Central memory CD4-positive, alpha-beta T cell (primary cell): ENCODE results near the gene OR2J1.
"Not testable (repeated sequence)": the region's sequence is repeated elsewhere in the genome, so short reads cannot be mapped to it uniquely, and the experiment has no call there.

Experiments used
- DNase-seq: peaks from one replicate; pipeline ENCODE4 v3.0.0; 2022
- total RNA-seq, 3 experiments: gene quantifications; one replicate each; lab custom pipeline; 2026; lab: John Stamatoyannopoulos, UW

OR2J1 gene
- total RNA-seq: 0 reads per million in 3 experiments

DNA sequence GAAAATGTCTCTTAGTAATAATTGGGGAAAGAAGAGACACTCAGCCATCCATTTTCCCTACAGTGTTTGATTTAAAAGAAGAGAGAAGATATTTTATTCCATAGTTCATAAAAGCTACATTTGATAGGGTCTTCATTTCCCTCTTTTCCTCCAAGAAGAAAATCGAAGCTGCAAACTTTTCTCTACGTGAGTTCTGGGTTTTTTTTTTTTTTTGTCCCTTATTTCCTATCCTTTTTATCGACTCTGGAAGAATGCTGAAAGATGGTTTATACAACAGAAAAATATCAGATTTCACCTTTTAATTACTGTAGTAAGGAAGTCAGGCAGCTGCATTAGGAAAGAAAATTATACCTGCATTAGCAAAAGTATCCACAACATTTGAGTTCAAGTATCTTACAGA is at the start of gene OR2J1:
TSS of gene OR2J1 (plus strand) at position 301 of the 400 bp plus-strand sequence. CDS start 1,453 bp downstream, outside the sequence.
- no peak for DNase-seq

GRCh38 chr6:29051680-29052079 is 47.6 kb upstream of the OR2J1 start:
- DNase-seq: no peak

- DNase-seq: no peak
Measured at GRCh38 chr6:29071831-29072723, 27.2 kb upstream of the OR2J1 start.

DNA sequence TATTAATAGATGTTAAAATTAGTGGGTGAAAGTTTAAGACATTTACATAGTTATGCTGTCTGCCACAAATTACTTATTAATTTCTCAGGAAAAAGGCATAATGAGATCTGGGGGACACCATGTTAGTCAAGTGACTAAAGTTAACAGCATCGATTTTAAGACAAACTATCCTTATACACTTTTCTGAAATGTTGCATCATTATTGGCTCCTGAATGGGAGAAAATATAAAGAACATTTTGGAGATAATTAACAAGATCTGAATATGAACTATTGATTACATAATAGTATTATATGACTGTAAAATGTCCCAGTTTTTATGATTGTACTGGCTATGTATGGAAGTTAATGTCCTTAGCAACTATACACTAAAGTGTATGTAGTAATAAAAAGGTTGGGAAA is 20.1 kb upstream of the OR2J1 start:
- DNase-seq: no peak

GRCh38 chr6:29081312-29081711 is 18.0 kb upstream of the OR2J1 start:
- DNase-seq: no peak

- DNase-seq: no peak
Measured at GRCh38 chr6:29082457-29082856, 16.8 kb upstream of the OR2J1 start.

GRCh38 chr6:29087213-29087612 is 12.1 kb upstream of the OR2J1 start, which contains the start of gene OR2B3:
Gene OR2B3, minus strand, starts transcription at chr6:29087313. Its CDS starts 65 bp downstream, at chr6:29087248.
- no peak for DNase-seq

DNA sequence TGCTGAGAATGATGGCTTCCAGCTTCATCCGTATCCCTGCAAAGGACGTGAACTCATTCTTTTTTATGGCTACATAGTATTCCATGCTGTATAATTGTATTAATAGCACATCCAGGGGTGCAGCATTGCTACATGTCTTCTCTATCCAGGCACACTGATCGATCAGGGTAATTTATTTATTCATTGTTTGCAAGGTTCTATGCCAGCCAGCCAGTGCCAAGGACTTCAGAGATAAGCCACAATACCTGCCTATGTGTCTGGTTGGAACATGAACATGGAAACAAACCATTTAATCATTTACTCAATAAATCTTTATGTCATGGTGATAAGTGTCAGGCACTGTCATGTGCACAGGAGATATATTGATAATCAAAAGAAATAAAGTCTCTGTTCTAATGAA is 6.3 kb upstream of the OR2J1 start:
- DNase-seq: no peak

GRCh38 chr6:29097803-29098202 is 1.5 kb upstream of the OR2J1 start:
- no peak for DNase-seq

DNA sequence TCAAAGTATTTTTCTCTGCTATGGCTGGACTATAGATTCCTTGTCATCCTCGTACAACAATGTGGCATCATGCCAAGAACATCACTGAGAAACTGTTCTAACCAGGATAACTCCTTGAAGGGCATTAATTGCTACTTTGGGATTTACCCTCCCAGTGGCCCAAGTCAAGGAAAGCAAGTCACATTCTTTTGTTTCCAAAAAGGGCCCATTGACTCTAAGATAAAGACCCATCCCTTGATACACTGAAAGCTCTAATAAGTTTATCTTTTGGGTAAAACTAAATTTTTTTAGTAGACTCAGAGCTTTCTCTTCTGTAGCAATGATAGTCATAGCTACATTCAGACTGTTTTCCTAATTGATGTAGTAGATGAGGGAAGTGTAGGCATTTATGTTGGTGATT is 8.5 kb downstream of the OR2J1 start, which contains the start of gene OR2J3:
TSS of gene OR2J3 (plus strand) at position 301 of the 400 bp plus-strand sequence. CDS start 3,833 bp downstream, outside the sequence.
- no peak for DNase-seq

GRCh38 chr6:29112135-29112534 is 12.8 kb downstream of the OR2J1 start:
- DNase-seq: no peak

DNA sequence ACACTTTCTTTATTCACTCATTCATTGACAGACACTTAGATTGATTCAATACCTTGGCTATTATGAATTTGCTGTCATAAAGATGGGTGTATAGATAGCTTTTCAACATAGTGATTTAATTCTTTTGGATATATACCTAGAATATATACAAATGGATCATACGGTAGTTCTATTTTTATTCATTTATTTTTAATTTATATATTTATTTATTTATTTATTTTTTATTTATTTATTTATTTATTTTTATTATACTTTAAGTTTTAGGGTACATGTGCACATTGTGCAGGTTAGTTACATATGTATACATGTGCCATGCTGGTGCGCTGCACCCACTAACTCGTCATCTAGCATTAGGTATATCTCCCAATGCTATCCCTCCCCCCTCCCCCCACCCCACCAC is 15.7 kb downstream of the OR2J1 start:
- DNase-seq: not testable (repeated sequence)

- no peak for DNase-seq
Measured at GRCh38 chr6:29129326-29130012, 30.2 kb downstream of the OR2J1 start.

DNA sequence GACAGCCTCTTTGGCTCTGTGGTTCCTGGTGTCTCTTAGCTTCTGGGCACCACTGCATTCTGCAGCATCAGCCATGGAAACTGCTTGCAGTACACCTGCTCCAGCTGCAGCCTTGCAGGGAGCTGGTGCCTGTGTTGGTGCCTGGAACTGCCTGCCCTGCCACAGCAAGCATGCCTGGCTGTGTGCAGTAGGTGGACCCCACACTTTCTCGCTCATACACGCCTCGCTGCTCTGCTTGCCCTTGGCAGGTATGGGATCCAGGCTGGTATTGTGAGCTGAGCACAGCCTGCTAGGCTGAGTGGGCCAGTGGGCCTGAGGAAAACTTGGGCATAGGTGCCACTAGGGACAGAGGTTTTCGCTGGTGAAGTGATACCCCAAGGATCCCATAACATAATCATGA is 31.4 kb downstream of the OR2J1 start:
- DNase-seq: no peak

DNA sequence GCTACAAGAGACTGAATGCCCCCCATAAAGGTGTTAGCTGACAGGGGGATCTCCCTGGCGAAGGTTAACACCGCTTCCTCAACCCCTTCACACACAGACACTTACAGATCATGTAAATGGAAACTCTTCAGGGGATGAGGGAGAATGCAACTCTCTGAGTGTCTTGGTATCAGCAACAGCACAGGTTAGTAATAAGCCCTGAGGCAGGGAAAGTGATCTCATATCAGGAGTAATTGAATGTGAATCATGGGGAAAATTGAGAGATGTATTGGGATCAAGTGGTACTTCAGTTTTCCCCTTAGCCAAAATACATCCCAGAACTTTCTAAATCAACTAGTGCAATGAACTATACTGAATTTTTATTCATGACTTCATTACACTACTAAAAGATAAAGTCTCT is 32.4 kb downstream of the OR2J1 start:
- no peak for DNase-seq

- DNase-seq: no peak
Measured at GRCh38 chr6:29137724-29138123, 38.4 kb downstream of the OR2J1 start.

GRCh38 chr6:29141606-29142005 is 42.3 kb downstream of the OR2J1 start:
- no peak for DNase-seq

GRCh38 chr6:29142309-29142708 is 43.0 kb downstream of the OR2J1 start:
- no peak for DNase-seq

GRCh38 chr6:29146179-29146578 is 46.9 kb downstream of the OR2J1 start:
- DNase-seq: no peak

DNA sequence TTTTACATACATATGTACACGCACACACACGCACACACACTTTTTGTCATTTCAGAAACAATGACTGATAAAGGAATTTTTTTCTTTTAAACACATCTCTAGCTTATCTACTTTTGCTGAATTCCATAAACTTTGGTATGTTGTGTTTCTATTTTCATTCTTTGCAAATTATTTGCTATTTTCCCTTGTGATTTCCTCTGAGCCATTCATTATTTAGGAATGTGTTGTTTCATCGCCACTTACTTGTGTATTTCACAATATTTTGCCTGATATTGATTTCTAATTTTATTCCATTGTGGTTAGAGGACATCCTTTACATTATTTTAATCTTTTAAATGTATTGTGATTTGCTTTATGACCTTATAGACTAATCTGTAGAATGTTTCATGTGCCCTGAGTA is 47.8 kb downstream of the OR2J1 start:
- DNase-seq: no peak

DNA sequence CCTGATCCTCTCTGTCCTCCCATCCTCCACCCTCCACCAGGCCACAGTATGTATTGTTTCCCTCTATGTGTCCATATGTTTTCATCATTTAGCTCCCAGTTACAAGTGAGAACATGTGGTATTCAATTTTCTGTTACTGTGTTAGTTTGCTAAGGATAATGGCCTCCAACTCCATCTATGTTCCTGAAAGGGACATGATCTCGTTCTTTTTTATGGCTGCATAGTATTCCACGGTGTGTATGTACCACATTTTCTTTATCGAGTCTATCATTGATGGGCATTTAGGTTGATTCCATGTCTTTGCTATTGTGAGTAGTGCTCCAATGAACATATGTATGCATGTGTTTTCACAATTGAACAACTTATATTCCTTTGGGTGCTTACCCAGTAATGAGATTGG is 50.2 kb downstream of the OR2J1 start:
- not testable (repeated sequence) for DNase-seq
